ENCODE measurements around the gene PPP1R36.

PPP1R36 gene

DNA sequence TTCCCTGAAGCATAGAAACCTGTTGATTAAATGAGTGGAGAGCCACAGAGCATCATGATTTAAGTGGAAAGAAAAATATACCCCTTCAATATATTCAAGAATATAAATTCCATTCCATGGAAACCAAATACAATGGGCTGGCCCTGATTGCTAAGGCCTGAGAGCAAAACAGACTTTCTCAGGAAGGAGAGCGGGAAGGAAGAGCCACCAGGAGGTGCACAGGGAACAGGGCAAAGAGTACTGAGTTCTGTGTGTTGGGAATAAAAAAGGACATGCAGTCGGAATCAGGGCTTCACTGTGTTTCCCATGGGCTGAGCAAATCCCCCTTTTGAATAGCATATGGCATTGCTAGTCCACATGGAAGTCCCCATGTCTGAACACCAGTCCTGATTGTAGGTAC is 84.8 kb downstream of the PPP1R36 start:
- TF ChIP-seq GATA2 (IDR thresholded peaks at IDR 0.05; ENCODE audit: low read depth, low read length) (no peak), GATA3 (IDR thresholded peaks at IDR 0.05; ENCODE audit: low read depth, low read length) (no peak)

- no peak for TF ChIP-seq GATA2 (IDR thresholded peaks at IDR 0.05; ENCODE audit: low read depth, low read length)
- no peak for TF ChIP-seq GATA3 (IDR thresholded peaks at IDR 0.05; ENCODE audit: low read depth, low read length)
These were observed 86.6 kb downstream of the PPP1R36 start for GRCh38 chr14:64636208-64636979.

- no peak for TF ChIP-seq GATA2 (IDR thresholded peaks at IDR 0.05; ENCODE audit: low read depth, low read length)
- no peak for TF ChIP-seq GATA3 (IDR thresholded peaks at IDR 0.05; ENCODE audit: low read depth, low read length)
These were observed 87.2 kb downstream of the PPP1R36 start for GRCh38 chr14:64636980-64637429.

DNA sequence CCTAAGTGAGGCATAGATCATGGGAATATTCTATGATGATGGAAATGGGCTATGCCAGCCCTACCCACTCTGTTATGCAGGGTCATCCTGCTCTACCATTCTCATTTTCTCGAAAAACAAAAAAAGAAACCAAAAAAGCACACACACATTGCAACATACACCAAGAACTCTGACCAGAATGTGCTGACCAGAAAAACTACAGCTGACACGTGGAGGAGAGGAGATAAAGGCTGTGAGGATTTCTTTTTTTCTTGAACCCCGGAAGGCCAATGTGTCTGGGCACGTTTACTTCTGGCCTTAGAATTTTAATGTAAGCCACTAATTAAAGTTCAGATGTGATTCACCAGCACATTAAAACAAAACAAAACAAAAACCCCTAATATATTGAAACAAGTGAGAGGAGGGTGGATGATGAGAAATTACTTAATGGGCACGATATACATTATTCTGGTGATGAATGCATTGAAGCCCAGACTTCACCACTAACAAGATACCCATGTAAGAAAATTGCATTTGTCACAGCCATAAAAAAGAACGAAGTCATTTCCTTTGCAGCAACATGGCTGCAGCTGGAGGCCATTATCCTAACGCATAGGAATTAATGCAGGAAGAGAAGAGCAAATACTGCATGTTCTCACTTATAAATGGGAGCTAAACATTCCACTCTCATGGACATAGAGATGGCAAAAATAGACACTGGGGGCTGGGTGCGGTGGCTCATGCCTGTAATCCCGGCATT is 88.1 kb downstream of the PPP1R36 start:
- TF ChIP-seq GATA2 (IDR thresholded peaks at IDR 0.05; ENCODE audit: low read depth, low read length) (no peak), GATA3 (IDR thresholded peaks at IDR 0.05; ENCODE audit: low read depth, low read length) (no peak)

DNA sequence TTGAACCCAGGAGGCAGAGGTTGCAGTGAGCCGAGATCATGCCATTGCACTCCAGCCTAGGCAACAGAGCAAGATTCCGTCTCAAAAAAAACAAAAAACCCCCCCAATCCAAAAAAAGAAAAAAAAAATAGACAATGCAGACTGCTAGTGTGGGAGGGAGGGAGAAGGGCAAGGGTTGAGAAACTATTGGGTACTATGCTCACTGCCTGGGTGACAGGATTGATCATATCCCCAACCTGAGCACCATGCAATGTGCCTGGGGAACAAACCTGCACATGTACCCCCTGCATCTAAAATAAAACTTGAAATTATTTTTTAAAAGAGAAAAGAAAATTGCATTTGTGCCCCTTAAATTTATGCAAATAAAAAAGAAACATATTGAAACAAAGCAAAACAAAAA is 88.9 kb downstream of the PPP1R36 start:
- no peak for TF ChIP-seq GATA3 (IDR thresholded peaks at IDR 0.05; ENCODE audit: low read depth, low read length)
- TF ChIP-seq GATA2 (IDR thresholded peaks at IDR 0.05; ENCODE audit: low read depth, low read length) = no peak
